Mononuclear cell (primary cell): ENCODE measurements around the gene SLC6A17. TPM values are rescaled to one million over a fixed set of nuclear protein-coding genes. Genes with fewer than 3 reads are reported as not detected.

ENCODE experiments used
- H3K27me3 ChIP-seq: 2 replicates; pipeline ENCODE4 v1.6.0; 2011; ENCODE audit warnings: low read length, control low read depth; ENCODE audit not compliant: insufficient read depth
- H3K4me1 ChIP-seq: 2 replicates; pipeline ENCODE4 v1.5.1; 2011; ENCODE audit warnings: mild to moderate bottlenecking, low read length, control low read depth; ENCODE audit not compliant: insufficient read depth
- H3K4me3 ChIP-seq: 2 replicates; pipeline ENCODE4 v1.5.1; 2011; ENCODE audit warnings: mild to moderate bottlenecking, low read length, moderate library complexity
- H3K9me3 ChIP-seq: 2 replicates; pipeline ENCODE4 v1.5.1; 2011; ENCODE audit warnings: low read depth, mild to moderate bottlenecking, control low read depth, low read length
- total RNA-seq: library from RNA; depleted of rRNA; stranded (reverse); fragments of >200 nt; gene quantifications from one replicate; pipeline ENCODE4 v1.2.3, GENCODE V29; 2012

Gene SLC6A17
- 0.63 TPM for total RNA-seq

GRCh38 chr1:110150330-110151174, at the start of gene SLC6A17:
Gene SLC6A17, plus strand, starts transcription at chr1:110150494. Its CDS starts 16,436 bp downstream, at chr1:110166930.
- peaks cover 71% of the 10 kb centered on the region for H3K27me3 ChIP-seq
- no peaks in the 10 kb centered on the region for H3K9me3 ChIP-seq
- no peak within 1 kb of the TSS for H3K4me3 ChIP-seq
- H3K4me1 ChIP-seq, result no peaks in the 10 kb centered on the region

- Histone ChIP-seq H3K4me3 (no peak overlapping the region), H3K9me3 (no peaks in the 10 kb centered on the region), H3K27me3 (no peaks in the 10 kb centered on the region), H3K4me1 (peaks cover 14% of the 10 kb centered on the region)
These were observed 48.2 kb upstream of the SLC6A17 start for GRCh38 chr1:110102081-110102480.

GRCh38 chr1:110106013-110106941, 44.0 kb upstream of the SLC6A17 start:
- Histone ChIP-seq H3K27me3 (no peaks in the 10 kb centered on the region), H3K4me3 (no peak overlapping the region), H3K4me1 (peaks cover 14% of the 10 kb centered on the region), H3K9me3 (no peaks in the 10 kb centered on the region)

GRCh38 chr1:110107867-110108469, 42.3 kb upstream of the SLC6A17 start:
- H3K4me3 ChIP-seq, result no peak overlapping the region
- H3K9me3 ChIP-seq, result no peaks in the 10 kb centered on the region
- no peaks in the 10 kb centered on the region for H3K4me1 ChIP-seq
- no peaks in the 10 kb centered on the region for H3K27me3 ChIP-seq

GRCh38 chr1:110111081-110111480, 39.2 kb upstream of the SLC6A17 start:
- no peaks in the 10 kb centered on the region for H3K27me3 ChIP-seq

GRCh38 chr1:110112143-110112542, 38.2 kb upstream of the SLC6A17 start, which contains the start of gene UBL4B:
Gene UBL4B, plus strand, starts transcription at chr1:110112443. Its CDS starts 92 bp downstream, at chr1:110112535.
- H3K9me3 ChIP-seq, result no peaks in the 10 kb centered on the region
- no peaks in the 10 kb centered on the region for H3K4me1 ChIP-seq
- no peaks in the 10 kb centered on the region for H3K27me3 ChIP-seq
- H3K4me3 ChIP-seq, result no peak within 1 kb of the TSS

More at GRCh38 chr1:110111081-110111480, 39.2 kb upstream of the SLC6A17 start:
- H3K4me1 ChIP-seq, result no peaks in the 10 kb centered on the region
- H3K4me3 ChIP-seq, result no peak overlapping the region
- H3K9me3 ChIP-seq, result no peaks in the 10 kb centered on the region

- no peak overlapping the region for H3K4me3 ChIP-seq
- H3K27me3 ChIP-seq, result no peaks in the 10 kb centered on the region
- H3K4me1 ChIP-seq, result no peaks in the 10 kb centered on the region
- H3K9me3 ChIP-seq, result no peaks in the 10 kb centered on the region
These were observed 37.6 kb upstream of the SLC6A17 start for GRCh38 chr1:110112656-110113055.

- H3K9me3 ChIP-seq, result no peaks in the 10 kb centered on the region
- no peaks in the 10 kb centered on the region for H3K4me1 ChIP-seq
- no peak overlapping the region for H3K4me3 ChIP-seq
- no peaks in the 10 kb centered on the region for H3K27me3 ChIP-seq
These were observed 36.7 kb upstream of the SLC6A17 start for GRCh38 chr1:110113551-110113950.

GRCh38 chr1:110114173-110114572, 36.1 kb upstream of the SLC6A17 start:
- H3K4me1 ChIP-seq, result no peaks in the 10 kb centered on the region
- no peaks in the 10 kb centered on the region for H3K27me3 ChIP-seq
- no peaks in the 10 kb centered on the region for H3K9me3 ChIP-seq
- H3K4me3 ChIP-seq, result no peak overlapping the region

- H3K27me3 ChIP-seq, result no peaks in the 10 kb centered on the region
- H3K9me3 ChIP-seq, result no peaks in the 10 kb centered on the region
- H3K4me3 ChIP-seq, result no peak overlapping the region
- no peaks in the 10 kb centered on the region for H3K4me1 ChIP-seq
These were observed 35.5 kb upstream of the SLC6A17 start for GRCh38 chr1:110114784-110115183.

- Histone ChIP-seq H3K9me3 (no peaks in the 10 kb centered on the region), H3K4me1 (no peaks in the 10 kb centered on the region), H3K4me3 (no peak overlapping the region), H3K27me3 (no peaks in the 10 kb centered on the region)
These were observed 31.5 kb upstream of the SLC6A17 start for GRCh38 chr1:110118636-110119396.

- no peaks in the 10 kb centered on the region for H3K4me1 ChIP-seq
- no peak overlapping the region for H3K4me3 ChIP-seq
- H3K9me3 ChIP-seq, result no peaks in the 10 kb centered on the region
- no peaks in the 10 kb centered on the region for H3K27me3 ChIP-seq
These were observed 30.5 kb upstream of the SLC6A17 start for GRCh38 chr1:110119843-110120242.

GRCh38 chr1:110120960-110121561, 29.2 kb upstream of the SLC6A17 start:
- Histone ChIP-seq H3K4me1 (no peaks in the 10 kb centered on the region), H3K4me3 (no peak overlapping the region), H3K27me3 (peaks cover 2% of the 10 kb centered on the region), H3K9me3 (no peaks in the 10 kb centered on the region)

- Histone ChIP-seq H3K4me1 (no peaks in the 10 kb centered on the region), H3K9me3 (no peaks in the 10 kb centered on the region), H3K27me3 (peaks cover 2% of the 10 kb centered on the region), H3K4me3 (no peak overlapping the region)
These were observed 27.1 kb upstream of the SLC6A17 start for GRCh38 chr1:110123224-110123623.
